ENCODE measurements around the gene MYH7.

Gene MYH7

GRCh38 chr14:23447361-23448350, 12.2 kb upstream of the MYH7 start:
- no peak for DNase-seq (ENCODE audit: low read depth, low spot score)

GRCh38 chr14:23446291-23446851, 10.9 kb upstream of the MYH7 start:
- no peak for DNase-seq (ENCODE audit: low read depth, low spot score)

GRCh38 chr14:23445773-23446172, 10.3 kb upstream of the MYH7 start:
- no peak for DNase-seq (ENCODE audit: low read depth, low spot score)

GRCh38 chr14:23444314-23444713, 8.9 kb upstream of the MYH7 start:
- DNase-seq (ENCODE audit: low read depth, low spot score), result no peak

- DNase-seq (ENCODE audit: low read depth, low spot score), result no peak
Observed at GRCh38 chr14:23443881-23444280, 8.4 kb upstream of the MYH7 start.

- no peak for DNase-seq (ENCODE audit: low read depth, low spot score)
Observed at GRCh38 chr14:23443411-23443812, 8.0 kb upstream of the MYH7 start.

- DNase-seq (ENCODE audit: low read depth, low spot score), result no peak
Observed at GRCh38 chr14:23442721-23443356, 7.4 kb upstream of the MYH7 start.

GRCh38 chr14:23441076-23441475, 5.6 kb upstream of the MYH7 start:
- no peak for DNase-seq (ENCODE audit: low read depth, low spot score)

- DNase-seq (ENCODE audit: low read depth, low spot score), result no peak
Observed at GRCh38 chr14:23439107-23439835, 3.8 kb upstream of the MYH7 start.

GRCh38 chr14:23438101-23438971, 2.9 kb upstream of the MYH7 start:
- DNase-seq (ENCODE audit: low read depth, low spot score), result no peak

- no peak for DNase-seq (ENCODE audit: low read depth, low spot score)
Observed at GRCh38 chr14:23437133-23438100, 2.0 kb upstream of the MYH7 start.

- DNase-seq (ENCODE audit: low read depth, low spot score), result no peak
Observed at GRCh38 chr14:23436327-23437132, 1.1 kb upstream of the MYH7 start.

GRCh38 chr14:23434488-23435222, 805 bp downstream of the MYH7 start:
- DNase-seq (ENCODE audit: low read depth, low spot score), result no peak

- no peak for DNase-seq (ENCODE audit: low read depth, low spot score)
Observed at GRCh38 chr14:23433457-23433856, 2.0 kb downstream of the MYH7 start.

GRCh38 chr14:23432946-23433345, 2.5 kb downstream of the MYH7 start:
- DNase-seq (ENCODE audit: low read depth, low spot score), result no peak

GRCh38 chr14:23432102-23432925, 3.1 kb downstream of the MYH7 start:
- no peak for DNase-seq (ENCODE audit: low read depth, low spot score)

- no peak for DNase-seq (ENCODE audit: low read depth, low spot score)
Observed at GRCh38 chr14:23431486-23431885, 4.0 kb downstream of the MYH7 start.

Data from activated naive CD8-positive, alpha-beta T cell treated with anti-CD3 and anti-CD28 coated beads, Interleukin-2, amount 50 U/mL, for 16 hours (primary cell).